ENCODE data around the gene HOXA10. TPM values are rescaled to one million over a fixed set of nuclear protein-coding genes. Genes with fewer than 3 reads are reported as not detected.

The HOXA10 gene
- total RNA-seq, 1 experiment from 2014 or later, result not detected

GRCh38 chr7:27182861-27183681 lies 9.0 kb upstream of the HOXA10 start:
- no peak overlapping the region for H2BK12ac ChIP-seq (ENCODE audit: insufficient read length, low read depth, low read length)
- H3K9me3 ChIP-seq (ENCODE audit: control insufficient read depth, low read depth, low read length), result no peaks in the 10 kb centered on the region
- no peak overlapping the region for H3K4me3 Mint-ChIP-seq
- no peak overlapping the region for H4K5ac ChIP-seq (ENCODE audit: insufficient read length, low read depth, low read length)
- H3K56ac ChIP-seq (ENCODE audit: insufficient read length, low read depth, low read length), result no peak overlapping the region
- no peaks in the 10 kb centered on the region for H3K4me1 ChIP-seq (ENCODE audit: insufficient read depth, low read length)
- H3K27ac Mint-ChIP-seq, result no peak overlapping the region
- H4K8ac ChIP-seq (replicated peaks; ENCODE audit: insufficient read length, low read depth, low read length), result no peak overlapping the region
- peaks cover 96% of the 10 kb centered on the region for H3K27me3 ChIP-seq (ENCODE audit: insufficient read depth, low read length)
- H3K36me3 Mint-ChIP-seq (ENCODE audit: insufficient read depth in 1 of 3, low read depth in 3 of 3), result peaks cover 0 to 2% (median 0%) of the 10 kb centered on the region in 3 experiments; a peak in 4 of 7 replicates
- H3K9ac ChIP-seq (ENCODE audit: extremely low read depth, insufficient read length, low read length), result no peak overlapping the region
- H2BK120ac ChIP-seq (ENCODE audit: low read depth, low read length, poor library complexity, severe bottlenecking), result no peak overlapping the region
- H2AFZ ChIP-seq (ENCODE audit: low read length), result no peak overlapping the region
- no peaks in the 10 kb centered on the region for H3K23me2 ChIP-seq (ENCODE audit: insufficient read length, low read depth, low read length, poor library complexity, severe bottlenecking)
- H3K23ac ChIP-seq (ENCODE audit: insufficient read length, low read depth, low read length), result no peak overlapping the region
- no peak overlapping the region for H3K14ac ChIP-seq (ENCODE audit: insufficient read depth, low read length)
- no peaks in the 10 kb centered on the region for H3K79me1 ChIP-seq (ENCODE audit: insufficient read depth, low read depth, low read length, poor library complexity, severe bottlenecking)
- no peak for TF ChIP-seq CTCF (conservative IDR thresholded peaks at IDR 0.05)
- H3K4ac ChIP-seq (ENCODE audit: low read depth, low read length), result no peak overlapping the region
- no peak overlapping the region for H4K91ac ChIP-seq (ENCODE audit: insufficient read length, low read depth, low read length)
- WGBS (ENCODE audit: extremely low coverage, insufficient read length, low lambda C conversion rate), result no CpG with 5 or more reads among the region's 39 CpGs
- H3K27ac ChIP-seq (ENCODE audit: insufficient read length, low read depth, low read length), result no peak overlapping the region
- no peak overlapping the region for H3K4me2 ChIP-seq (ENCODE audit: insufficient read depth, insufficient read length, low read length)
- peak; percentile 71 for DNase-seq
- H2BK5ac ChIP-seq (ENCODE audit: insufficient read length, low read length), result no peak overlapping the region
- no peak overlapping the region for H3K18ac ChIP-seq (ENCODE audit: insufficient read length, low read depth, low read length)
- peaks cover 13 to 44% of the 10 kb centered on the region in 2 experiments for H3K4me1 Mint-ChIP-seq
- H3K9me3 Mint-ChIP-seq, result peaks cover 2 to 25% of the 10 kb centered on the region in 2 experiments; a peak in 2 of 5 replicates
- no peak overlapping the region for H2BK15ac ChIP-seq (ENCODE audit: low read depth, low read length)
- H3K79me2 ChIP-seq (ENCODE audit: insufficient read depth, low read length), result no peaks in the 10 kb centered on the region
- H2AK5ac ChIP-seq (ENCODE audit: insufficient read length, low read length), result no peak overlapping the region
- peaks cover 100% of the 10 kb centered on the region for H3K27me3 Mint-ChIP-seq (ENCODE audit: low read depth)
- H3T11ph ChIP-seq (ENCODE audit: low read length), result no peak overlapping the region
- H4K20me1 ChIP-seq (ENCODE audit: control insufficient read depth, insufficient read depth, insufficient read length), result no peaks in the 10 kb centered on the region
- H2BK20ac ChIP-seq (ENCODE audit: low read depth, low read length, poor library complexity, severe bottlenecking), result no peak overlapping the region
